Keratinocyte (primary cell): ENCODE data around the gene TMEM247.

ENCODE experiments used
- EZH2 ChIP-seq: IDR thresholded peaks from one replicate; pipeline ENCODE4 v1.6.1; 2012; ENCODE audit warnings: inconsistent platforms, mild to moderate bottlenecking, low read length, moderate library complexity
- TF ChIP-seq, protein P1 (sequence below), 3 experiments: IDR thresholded peaks in 1 of 3; conservative IDR thresholded peaks in 1 of 3; optimal IDR thresholded peaks in 1 of 3; 2 replicates in 2 of 3; 3 replicates in 1 of 3; pipeline versions ENCODE3 to v1.5.1; 2011; ENCODE audit warnings: low read length in 3 of 3, mild to moderate bottlenecking in 3 of 3, moderate library complexity in 2 of 3, control low read depth in 1 of 3, inconsistent platforms in 1 of 3; ENCODE audit not compliant: insufficient read depth in 2 of 3; ENCODE audit errors: extremely low read depth in 1 of 3

DNA sequence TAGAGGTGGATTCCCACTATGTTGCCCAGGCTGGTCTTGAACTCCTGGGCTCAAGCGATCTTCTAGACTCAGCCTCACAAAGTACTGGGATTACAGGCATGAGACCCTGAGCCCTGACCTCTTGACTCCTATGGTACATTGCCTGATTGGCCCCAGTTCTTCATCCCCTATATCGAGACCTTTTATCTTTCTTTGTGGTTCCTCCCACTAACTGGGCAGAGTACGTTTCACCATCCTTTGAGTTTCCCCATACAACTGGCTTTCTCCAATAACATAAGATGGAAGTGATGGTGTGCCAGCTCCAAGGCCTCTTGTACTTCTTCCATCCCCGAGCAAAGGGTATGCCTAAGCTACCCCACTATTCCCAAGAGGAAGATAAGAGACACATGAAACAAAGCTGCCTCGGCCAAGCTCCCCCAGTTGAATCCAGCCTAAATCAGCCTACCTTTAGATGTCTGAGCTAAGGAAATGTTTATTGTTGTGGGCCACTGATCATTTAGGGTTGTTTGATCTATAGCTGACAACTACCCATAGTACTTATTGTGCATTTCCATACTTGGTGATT lies 8.3 kb upstream of the TMEM247 start:
- TF ChIP-seq, protein P1, sequence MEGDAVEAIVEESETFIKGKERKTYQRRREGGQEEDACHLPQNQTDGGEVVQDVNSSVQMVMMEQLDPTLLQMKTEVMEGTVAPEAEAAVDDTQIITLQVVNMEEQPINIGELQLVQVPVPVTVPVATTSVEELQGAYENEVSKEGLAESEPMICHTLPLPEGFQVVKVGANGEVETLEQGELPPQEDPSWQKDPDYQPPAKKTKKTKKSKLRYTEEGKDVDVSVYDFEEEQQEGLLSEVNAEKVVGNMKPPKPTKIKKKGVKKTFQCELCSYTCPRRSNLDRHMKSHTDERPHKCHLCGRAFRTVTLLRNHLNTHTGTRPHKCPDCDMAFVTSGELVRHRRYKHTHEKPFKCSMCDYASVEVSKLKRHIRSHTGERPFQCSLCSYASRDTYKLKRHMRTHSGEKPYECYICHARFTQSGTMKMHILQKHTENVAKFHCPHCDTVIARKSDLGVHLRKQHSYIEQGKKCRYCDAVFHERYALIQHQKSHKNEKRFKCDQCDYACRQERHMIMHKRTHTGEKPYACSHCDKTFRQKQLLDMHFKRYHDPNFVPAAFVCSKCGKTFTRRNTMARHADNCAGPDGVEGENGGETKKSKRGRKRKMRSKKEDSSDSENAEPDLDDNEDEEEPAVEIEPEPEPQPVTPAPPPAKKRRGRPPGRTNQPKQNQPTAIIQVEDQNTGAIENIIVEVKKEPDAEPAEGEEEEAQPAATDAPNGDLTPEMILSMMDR (optimal IDR thresholded peaks at IDR 0.05 in 1 of 3, IDR thresholded peaks at IDR 0.05 in 1 of 3, conservative IDR thresholded peaks at IDR 0.05 in 1 of 3; ENCODE audit: extremely low read depth in 1 of 3, insufficient read depth in 2 of 3, low read length in 3 of 3): no peak
- TF ChIP-seq EZH2: no peak
